Measurements from ENCODE around the gene TMEM30B. TPM values are rescaled to one million over a fixed set of nuclear protein-coding genes. Genes with fewer than 3 reads are reported as not detected.

The TMEM30B gene
- total and polyA plus RNA-seq, 2 experiments from 2014 or later, result 18.2 to 19.3 TPM

DNA sequence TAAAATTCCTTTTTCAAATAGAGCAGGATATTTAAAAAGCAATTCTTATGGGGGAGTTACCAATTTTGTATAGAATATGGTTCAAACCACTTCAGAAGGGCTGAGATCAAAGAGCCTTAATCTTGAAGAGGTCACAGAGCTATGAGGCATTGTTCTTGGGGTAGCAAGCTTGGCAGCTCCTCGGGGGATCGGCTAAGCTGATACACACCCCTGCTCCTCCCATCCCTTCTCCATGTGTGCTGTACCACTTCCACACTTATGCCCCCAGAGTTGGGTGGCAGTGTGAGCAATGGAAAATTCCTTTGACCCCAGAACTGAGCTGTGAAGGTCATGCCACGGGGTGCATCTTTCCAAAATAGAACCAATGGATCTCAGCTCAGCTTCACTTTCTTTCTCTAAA, 15.0 kb upstream of the TMEM30B start:
- H3K4me3 ChIP-seq, result no peak overlapping the region
- DNase-seq (ENCODE audit: low spot score), result no peak
- TF ChIP-seq EZH2phosphoT487 (IDR thresholded peaks at IDR 0.05; ENCODE audit: low read depth, severe bottlenecking, unreplicated experiment) (no peak), EZH2 (IDR thresholded peaks at IDR 0.05; ENCODE audit: borderline replicate concordance) (no peak), CTCF (IDR thresholded peaks at IDR 0.05; ENCODE audit: poor library complexity) (no peak)
- H3K79me2 ChIP-seq, result no peaks in the 10 kb centered on the region
- no peaks in the 10 kb centered on the region for H3K9me3 ChIP-seq (ENCODE audit: low read depth)
- H3K36me3 ChIP-seq (replicated peaks; ENCODE audit: insufficient read depth, low read depth), result no peaks in the 10 kb centered on the region
- H3K27ac ChIP-seq, result no peak overlapping the region
- no peaks in the 10 kb centered on the region for H4K20me1 ChIP-seq (ENCODE audit: insufficient read depth, poor library complexity, severe bottlenecking)
- H3K4me1 ChIP-seq (ENCODE audit: insufficient read depth), result no peaks in the 10 kb centered on the region
- H3K4me2 ChIP-seq, result no peak overlapping the region
- no peaks in the 10 kb centered on the region for H3K27me3 ChIP-seq
- WGBS (ENCODE audit: low lambda C conversion rate, missing lambda C conversion rate), result 43% methylated on average over 3 of the region's 3 CpGs
- H2AFZ ChIP-seq, result no peak overlapping the region
- no peaks in the 10 kb centered on the region for H3K9me2 ChIP-seq (replicated peaks; ENCODE audit: insufficient read depth)

- Histone ChIP-seq H3K9me3 (ENCODE audit: low read depth) (no peaks in the 10 kb centered on the region), H3K4me3 (no peak overlapping the region), H3K79me2 (no peaks in the 10 kb centered on the region), H3K27me3 (no peaks in the 10 kb centered on the region), H3K9me2 (replicated peaks; ENCODE audit: insufficient read depth) (no peaks in the 10 kb centered on the region), H2AFZ (no peak overlapping the region), H3K4me2 (no peak overlapping the region), H3K4me1 (ENCODE audit: insufficient read depth) (no peaks in the 10 kb centered on the region), H3K27ac (no peak overlapping the region), H4K20me1 (ENCODE audit: insufficient read depth, poor library complexity, severe bottlenecking) (no peaks in the 10 kb centered on the region), H3K36me3 (replicated peaks; ENCODE audit: insufficient read depth, low read depth) (no peaks in the 10 kb centered on the region)
- TF ChIP-seq EZH2 (IDR thresholded peaks at IDR 0.05; ENCODE audit: borderline replicate concordance) (no peak), CTCF (IDR thresholded peaks at IDR 0.05; ENCODE audit: poor library complexity) (no peak), EZH2phosphoT487 (IDR thresholded peaks at IDR 0.05; ENCODE audit: low read depth, severe bottlenecking, unreplicated experiment) (no peak)
- WGBS (ENCODE audit: low lambda C conversion rate, missing lambda C conversion rate), result 32% methylated on average over 1 of the region's 1 CpG
- no peak for DNase-seq (ENCODE audit: low spot score)
Observed at GRCh38 chr14:61290701-61291100, 9.6 kb upstream of the TMEM30B start.

DNA sequence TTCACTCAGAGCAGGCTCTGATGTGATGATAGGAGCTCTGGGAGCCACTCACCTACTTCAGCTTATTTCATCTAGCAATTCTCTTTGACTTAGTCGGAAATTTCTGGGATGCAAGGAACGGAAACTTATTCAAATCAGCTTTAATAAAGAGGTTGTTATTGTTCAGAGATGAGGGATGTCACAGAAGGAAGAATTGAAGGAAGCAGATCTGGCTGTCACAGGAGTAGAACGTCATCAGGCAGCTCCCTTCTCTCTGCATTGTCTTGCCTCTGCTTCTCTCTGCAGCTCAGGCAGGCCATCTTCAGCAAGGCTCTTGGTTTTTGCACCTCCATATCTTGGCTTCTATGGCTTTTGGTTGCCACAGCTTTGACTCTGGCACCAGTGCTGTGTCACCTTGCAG, 7.6 kb upstream of the TMEM30B start:
- WGBS (ENCODE audit: low lambda C conversion rate, missing lambda C conversion rate), result 93% methylated on average over 3 of the region's 3 CpGs
- H3K4me1 ChIP-seq (ENCODE audit: insufficient read depth), result peaks cover 3% of the 10 kb centered on the region
- DNase-seq (ENCODE audit: low spot score), result no peak
- no peak for TF ChIP-seq CTCF (IDR thresholded peaks at IDR 0.05; ENCODE audit: poor library complexity)
- no peak overlapping the region for H3K27ac ChIP-seq
- no peak overlapping the region for H2AFZ ChIP-seq
- H3K79me2 ChIP-seq, result no peaks in the 10 kb centered on the region
- no peaks in the 10 kb centered on the region for H3K36me3 ChIP-seq (replicated peaks; ENCODE audit: insufficient read depth, low read depth)
- H3K9me3 ChIP-seq (ENCODE audit: low read depth), result no peaks in the 10 kb centered on the region
- H3K9me2 ChIP-seq (replicated peaks; ENCODE audit: insufficient read depth), result no peaks in the 10 kb centered on the region
- no peak overlapping the region for H3K4me3 ChIP-seq
- no peaks in the 10 kb centered on the region for H4K20me1 ChIP-seq (ENCODE audit: insufficient read depth, poor library complexity, severe bottlenecking)
- H3K4me2 ChIP-seq, result no peak overlapping the region
- H3K27me3 ChIP-seq, result no peaks in the 10 kb centered on the region

DNA sequence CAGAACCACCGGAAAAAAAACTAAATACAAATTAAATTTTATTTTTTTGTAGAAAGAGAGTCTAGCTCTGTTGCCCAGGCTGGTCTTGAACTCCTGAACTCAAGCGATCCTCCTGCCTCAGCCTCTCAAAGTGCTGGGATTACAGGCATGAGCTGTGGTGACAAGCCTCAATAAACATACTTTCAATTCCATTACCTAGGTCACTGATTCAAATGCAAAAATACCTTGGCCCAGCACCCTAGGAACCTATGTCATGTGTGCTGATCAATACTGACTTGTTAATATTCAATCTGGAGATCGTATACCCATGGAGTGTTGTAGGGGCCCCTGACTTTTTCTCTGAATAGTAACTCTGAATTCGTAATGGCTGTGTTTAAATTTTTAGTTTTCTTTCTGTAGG, 7.1 kb upstream of the TMEM30B start:
- H3K36me3 ChIP-seq (replicated peaks; ENCODE audit: insufficient read depth, low read depth), result no peaks in the 10 kb centered on the region
- H3K4me2 ChIP-seq, result no peak overlapping the region
- no peaks in the 10 kb centered on the region for H3K27me3 ChIP-seq
- DNase-seq (ENCODE audit: low spot score), result no peak
- no peaks in the 10 kb centered on the region for H3K79me2 ChIP-seq
- no peak for TF ChIP-seq EZH2 (IDR thresholded peaks at IDR 0.05; ENCODE audit: borderline replicate concordance)
- TF ChIP-seq CTCF (IDR thresholded peaks at IDR 0.05; ENCODE audit: poor library complexity), result no peak
- TF ChIP-seq EZH2phosphoT487 (IDR thresholded peaks at IDR 0.05; ENCODE audit: low read depth, severe bottlenecking, unreplicated experiment), result no peak
- H3K4me1 ChIP-seq (ENCODE audit: insufficient read depth), result peaks cover 3% of the 10 kb centered on the region
- H3K4me3 ChIP-seq, result no peak overlapping the region
- WGBS (ENCODE audit: low lambda C conversion rate, missing lambda C conversion rate), result 80% methylated on average over 4 of the region's 4 CpGs
- H3K9me2 ChIP-seq (replicated peaks; ENCODE audit: insufficient read depth), result no peaks in the 10 kb centered on the region
- no peak overlapping the region for H2AFZ ChIP-seq
- H4K20me1 ChIP-seq (ENCODE audit: insufficient read depth, poor library complexity, severe bottlenecking), result no peaks in the 10 kb centered on the region
- no peak overlapping the region for H3K27ac ChIP-seq
- H3K9me3 ChIP-seq (ENCODE audit: low read depth), result no peaks in the 10 kb centered on the region

Data from hepatocyte (in vitro differentiated cells).